22Rv1 (cell line): ENCODE measurements around the gene KCNK2.

Source experiments
- H3K27ac ChIP-seq: fragments of 450-650 bp; 2 replicates; pipeline ENCODE4 v1.5.1; 2017
- ZFX ChIP-seq: fragments of 450-650 bp; IDR thresholded peaks from 2 replicates; pipeline ENCODE4 v1.6.1; 2017; ENCODE audit warnings: antibody characterized with exemption, borderline replicate concordance
- TF ChIP-seq, protein P1 (sequence below): fragments of 450-650 bp; IDR thresholded peaks from 2 replicates; pipeline ENCODE4 v1.5.1; 2017; ENCODE audit warnings: mild to moderate bottlenecking

Gene KCNK2

DNA sequence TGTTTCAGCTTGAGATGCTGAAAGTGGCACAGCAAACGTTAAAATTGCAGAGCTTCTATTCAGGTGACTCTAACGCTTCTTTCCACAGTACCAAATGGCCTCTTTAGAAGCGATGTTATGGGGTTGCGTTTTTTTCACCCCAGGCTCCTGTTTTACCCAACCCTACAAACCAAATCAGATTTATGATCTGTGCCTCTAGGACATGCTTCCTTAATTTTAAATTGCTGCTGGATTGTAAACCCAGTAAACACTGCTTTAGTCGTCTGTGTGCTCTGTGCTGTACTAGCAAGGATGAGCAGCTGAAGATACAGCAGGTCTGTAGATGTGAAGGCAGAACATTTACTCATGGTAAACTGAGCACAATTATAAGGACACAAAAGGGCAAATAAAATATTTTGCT, 13.0 kb downstream of the KCNK2 start:
- no peak overlapping the region for H3K27ac ChIP-seq
- TF ChIP-seq, protein P1, sequence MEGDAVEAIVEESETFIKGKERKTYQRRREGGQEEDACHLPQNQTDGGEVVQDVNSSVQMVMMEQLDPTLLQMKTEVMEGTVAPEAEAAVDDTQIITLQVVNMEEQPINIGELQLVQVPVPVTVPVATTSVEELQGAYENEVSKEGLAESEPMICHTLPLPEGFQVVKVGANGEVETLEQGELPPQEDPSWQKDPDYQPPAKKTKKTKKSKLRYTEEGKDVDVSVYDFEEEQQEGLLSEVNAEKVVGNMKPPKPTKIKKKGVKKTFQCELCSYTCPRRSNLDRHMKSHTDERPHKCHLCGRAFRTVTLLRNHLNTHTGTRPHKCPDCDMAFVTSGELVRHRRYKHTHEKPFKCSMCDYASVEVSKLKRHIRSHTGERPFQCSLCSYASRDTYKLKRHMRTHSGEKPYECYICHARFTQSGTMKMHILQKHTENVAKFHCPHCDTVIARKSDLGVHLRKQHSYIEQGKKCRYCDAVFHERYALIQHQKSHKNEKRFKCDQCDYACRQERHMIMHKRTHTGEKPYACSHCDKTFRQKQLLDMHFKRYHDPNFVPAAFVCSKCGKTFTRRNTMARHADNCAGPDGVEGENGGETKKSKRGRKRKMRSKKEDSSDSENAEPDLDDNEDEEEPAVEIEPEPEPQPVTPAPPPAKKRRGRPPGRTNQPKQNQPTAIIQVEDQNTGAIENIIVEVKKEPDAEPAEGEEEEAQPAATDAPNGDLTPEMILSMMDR, result no peak

DNA sequence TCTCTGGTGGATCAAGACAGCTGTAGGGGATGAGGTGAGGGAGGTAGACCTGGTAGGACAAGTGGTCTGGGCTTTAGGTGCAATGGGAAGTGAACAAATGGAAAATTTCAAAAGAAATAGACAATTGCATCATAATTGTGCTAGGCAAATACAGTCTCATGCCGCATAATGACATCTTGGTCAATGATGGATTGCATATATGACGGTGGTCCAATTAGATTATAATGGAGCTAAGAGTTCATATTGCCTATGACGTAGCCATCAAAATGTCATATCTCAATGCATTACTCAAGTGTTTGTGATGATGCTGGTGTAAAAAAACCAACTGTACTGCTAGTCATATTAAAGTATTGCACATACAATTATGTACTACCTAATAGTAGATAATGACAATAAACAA, 19.0 kb downstream of the KCNK2 start:
- H3K27ac ChIP-seq, result no peak overlapping the region
- no peak for TF ChIP-seq ZFX
- TF ChIP-seq, protein P1, result no peak

DNA sequence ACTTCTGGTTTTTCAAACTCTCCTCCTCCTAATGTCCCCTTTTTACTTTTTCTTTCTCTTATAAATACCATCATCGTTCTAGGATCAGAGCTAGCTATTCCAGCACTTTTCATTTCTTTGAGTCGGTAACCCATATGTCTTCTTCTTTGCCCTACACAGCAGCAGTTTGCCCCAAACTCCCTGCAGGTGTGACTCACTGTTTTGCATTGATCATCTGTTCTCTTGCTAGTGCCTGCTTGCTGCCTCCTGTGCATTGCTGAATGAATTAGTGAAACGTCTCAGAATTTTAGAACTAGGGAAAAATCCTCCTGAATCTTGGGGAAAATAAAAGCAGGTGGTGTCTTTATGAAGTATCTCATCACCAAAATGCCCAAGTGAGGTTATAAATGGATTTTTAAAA, 21.7 kb downstream of the KCNK2 start:
- no peak overlapping the region for H3K27ac ChIP-seq
- TF ChIP-seq ZFX, result no peak
- TF ChIP-seq, protein P1, result no peak

DNA sequence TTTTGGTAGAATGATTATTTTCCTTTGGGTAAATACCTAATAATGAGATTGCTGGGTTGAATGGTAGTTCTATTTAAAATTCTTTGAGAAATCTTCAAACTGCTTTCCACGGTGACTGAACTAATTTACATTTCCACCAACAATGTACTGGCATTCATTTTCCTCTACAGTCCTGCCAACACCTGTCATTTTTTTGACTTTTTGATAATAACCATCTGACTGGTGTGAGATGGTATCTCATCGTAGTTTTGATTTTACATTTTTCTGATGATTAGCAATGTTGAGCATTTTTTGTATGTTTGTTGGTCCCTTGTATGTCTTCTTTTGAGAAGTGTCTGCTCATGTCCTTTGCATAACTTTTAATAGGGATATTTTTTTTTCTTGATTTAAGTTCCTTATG, 23.5 kb downstream of the KCNK2 start:
- no peak overlapping the region for H3K27ac ChIP-seq
- TF ChIP-seq, protein P1, result no peak
- no peak for TF ChIP-seq ZFX

DNA sequence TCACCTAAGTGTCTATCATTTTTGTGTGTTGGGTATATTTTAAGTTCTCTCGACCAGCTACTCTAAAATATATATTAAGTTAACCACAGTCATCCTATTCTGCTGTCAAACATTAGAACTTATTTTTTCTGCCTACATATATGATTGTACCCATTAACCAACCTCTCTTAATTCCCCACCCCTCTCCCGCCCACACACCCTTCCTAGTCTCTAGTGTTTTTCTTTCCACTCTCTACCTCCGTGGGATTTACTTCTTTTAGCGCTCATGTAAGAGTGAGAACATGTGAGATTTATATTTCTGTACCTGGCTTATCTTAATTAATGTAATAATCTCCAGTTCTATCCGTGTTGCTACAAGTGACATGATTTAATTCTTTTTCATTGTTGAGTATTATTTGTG, 26.6 kb downstream of the KCNK2 start:
- TF ChIP-seq, protein P1, result no peak
- no peak for TF ChIP-seq ZFX
- no peak overlapping the region for H3K27ac ChIP-seq

DNA sequence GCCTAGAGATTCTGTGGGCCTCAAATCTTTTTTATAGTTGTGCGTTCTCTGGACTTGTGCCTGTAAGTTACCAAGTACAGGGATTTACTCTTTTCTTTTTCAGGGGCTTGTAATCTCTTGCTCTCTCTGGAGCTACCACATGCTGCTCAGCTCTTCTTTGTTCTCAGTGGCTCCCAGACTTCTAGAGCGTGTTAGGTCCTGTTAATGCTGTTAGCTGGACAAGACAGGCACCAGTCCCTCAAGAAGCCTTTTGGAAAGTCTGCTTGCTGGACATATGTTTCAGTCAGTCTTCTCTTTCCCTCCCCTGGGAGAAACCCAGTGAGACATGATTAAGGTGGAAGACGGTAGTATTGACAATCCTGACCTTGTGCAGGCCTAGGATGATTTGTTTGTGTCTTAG, 29.4 kb downstream of the KCNK2 start:
- TF ChIP-seq ZFX, result no peak
- TF ChIP-seq, protein P1, result no peak

DNA sequence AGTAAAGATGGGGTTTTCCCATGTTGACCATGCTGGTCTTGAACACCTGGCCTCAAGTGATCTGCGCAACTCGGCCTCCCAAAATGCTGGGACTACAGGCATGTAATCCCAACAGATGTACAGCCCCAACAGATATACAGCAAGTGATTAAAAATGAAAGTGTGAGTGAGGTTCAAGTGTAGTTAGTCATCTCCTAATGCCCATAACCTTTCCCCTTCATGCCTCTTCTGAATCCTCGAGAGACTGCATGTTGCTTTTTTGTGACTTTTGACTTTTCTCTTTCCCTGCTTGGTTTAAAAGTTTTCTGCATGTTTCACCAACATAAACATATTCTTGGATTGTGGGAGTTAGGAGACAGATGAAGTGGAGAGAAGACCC, 31.2 kb downstream of the KCNK2 start:
- H3K27ac ChIP-seq, result no peak overlapping the region
- TF ChIP-seq, protein P1, result no peak
- TF ChIP-seq ZFX, result no peak

More for the DNA sequence above, 29.4 kb downstream of the KCNK2 start:
- H3K27ac ChIP-seq, result no peak overlapping the region
